KBM-7 (cell line): ENCODE measurements around the gene S100P.

Source experiments
- DNase-seq: peaks from one replicate; pipeline ENCODE4 v3.0.0-alpha.2; 2015
- in situ Hi-C: fragments of 300-500 bp; cut with MboI; formaldehyde crosslinking; loops from 2 replicates; pipeline ENCODE4 v1.14.3; 2020; ENCODE audit warnings: low sequenced_read_pairs, low pct_unique_long_range_greater_than_20kb, mixed read lengths

The S100P gene

DNA sequence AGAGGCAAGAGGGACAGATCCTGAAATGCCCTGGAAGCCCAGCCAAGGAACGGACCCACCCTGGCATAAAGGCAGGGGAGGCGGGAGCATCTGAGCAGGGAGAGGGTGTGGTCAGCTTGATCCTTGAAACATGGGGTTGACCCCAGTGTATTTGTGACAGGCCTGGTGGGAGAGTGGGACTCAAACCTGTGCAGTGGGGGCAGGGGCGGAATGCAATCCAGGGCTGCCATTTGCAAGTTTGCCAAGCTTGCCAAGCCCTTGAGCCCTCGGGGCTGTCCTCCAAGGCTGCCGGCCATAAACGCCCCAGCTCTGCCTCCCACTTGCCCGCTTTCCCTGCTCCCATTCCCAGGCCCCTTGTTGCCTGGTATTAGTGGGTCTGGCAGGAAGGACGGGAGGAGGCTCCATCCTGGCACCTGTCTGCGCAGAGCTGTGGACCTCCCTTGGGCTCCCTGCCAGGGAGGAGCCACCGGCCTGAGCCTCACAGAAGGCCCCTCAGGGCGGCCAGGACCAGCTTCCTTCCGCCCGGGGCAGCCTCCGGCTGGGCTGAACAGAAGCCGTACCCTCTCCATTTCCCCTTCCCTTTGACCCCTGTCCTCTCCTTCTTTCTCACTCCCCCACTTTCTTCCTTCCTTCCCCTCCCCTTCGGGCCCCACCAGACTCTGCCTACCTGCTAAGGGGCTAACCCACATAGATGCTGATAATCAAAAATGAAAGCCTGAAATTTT, 661 bp downstream of the S100P start:
- in situ Hi-C loops: no loop called here
- peak; percentile 54 for DNase-seq

DNA sequence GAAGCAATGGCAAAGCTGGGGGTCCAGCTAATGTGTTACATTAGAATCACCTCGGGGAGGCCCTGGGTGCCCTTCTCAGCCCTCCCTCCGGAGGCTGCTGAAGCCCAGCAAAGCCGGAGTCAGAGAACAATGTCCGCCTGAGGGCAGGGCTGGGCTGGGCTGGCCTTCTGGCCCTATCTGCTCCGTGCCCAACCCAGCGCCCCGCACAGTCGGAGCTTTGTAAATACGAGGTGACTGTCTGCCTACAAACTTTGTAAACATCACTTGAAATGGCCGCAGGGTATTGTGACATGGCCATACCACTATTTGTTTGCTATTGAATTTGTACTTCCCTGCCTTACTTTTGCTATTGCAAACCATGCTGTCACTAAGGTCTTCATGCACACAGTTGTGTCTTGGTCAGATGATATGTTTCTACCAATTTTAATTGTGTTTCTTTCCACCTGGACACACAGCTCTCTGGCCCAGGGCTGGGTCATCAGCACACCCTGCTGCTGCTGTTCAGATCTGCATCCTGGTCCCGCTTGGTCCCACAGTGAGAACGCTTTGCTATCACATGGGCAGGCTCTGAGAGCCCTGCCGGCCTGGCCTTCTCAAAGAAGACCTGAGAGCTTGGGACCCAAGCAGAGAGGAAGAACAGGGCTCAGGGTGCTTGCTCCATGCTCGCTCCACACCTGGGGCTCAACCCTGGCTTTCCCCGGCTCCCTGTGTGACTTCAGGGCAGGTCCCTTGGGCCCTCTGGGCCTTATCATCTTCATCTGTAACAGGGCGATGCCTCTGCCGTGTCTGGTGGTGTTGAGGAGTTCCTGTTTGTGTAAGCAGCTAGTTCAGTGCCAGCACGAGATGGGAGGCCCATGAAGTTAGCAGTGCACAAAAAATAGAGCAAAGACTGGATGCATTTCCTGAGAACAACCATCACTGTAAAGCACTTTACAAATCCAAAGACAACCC, 2.3 kb downstream of the S100P start:
- in situ Hi-C loops: no loop called here

DNA sequence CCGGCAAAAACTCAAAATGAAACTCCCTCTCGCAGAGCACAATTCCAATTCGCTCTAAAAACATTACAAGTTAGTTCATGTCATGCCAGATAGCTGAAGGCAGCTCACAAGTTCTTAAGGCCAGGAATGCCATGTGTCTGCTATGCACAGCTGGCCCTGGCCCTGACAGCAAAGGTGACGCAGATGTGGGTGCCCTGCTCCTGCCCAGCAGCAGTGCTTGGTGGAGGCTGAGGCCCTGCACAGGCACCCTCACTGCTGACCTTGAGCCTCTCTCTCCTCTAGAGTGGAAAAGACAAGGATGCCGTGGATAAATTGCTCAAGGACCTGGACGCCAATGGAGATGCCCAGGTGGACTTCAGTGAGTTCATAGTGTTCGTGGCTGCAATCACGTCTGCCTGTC, 2.9 kb downstream of the S100P start:
- in situ Hi-C loops: no loop called here
- DNase-seq: no peak

More for the DNA sequence above, 2.3 kb downstream of the S100P start:
- DNase-seq: peak; percentile 72

GRCh38 chr4:6697131-6697530, 3.5 kb downstream of the S100P start:
- in situ Hi-C loops: no loop called here
- no peak for DNase-seq

- no peak for DNase-seq
- in situ Hi-C loops: no loop called here
Measured at GRCh38 chr4:6699388-6699787, 5.7 kb downstream of the S100P start.

- in situ Hi-C loops: no loop called here
- DNase-seq: no peak
Measured at GRCh38 chr4:6699903-6700302, 6.2 kb downstream of the S100P start.

- DNase-seq: no peak
- in situ Hi-C loops: no loop called here
Measured at GRCh38 chr4:6701371-6701770, 7.7 kb downstream of the S100P start.

GRCh38 chr4:6702761-6703160, 9.1 kb downstream of the S100P start:
- in situ Hi-C loops: no loop called here
- no peak for DNase-seq

GRCh38 chr4:6703786-6704185, 10.1 kb downstream of the S100P start:
- no peak for DNase-seq
- in situ Hi-C loops: no loop called here

DNA sequence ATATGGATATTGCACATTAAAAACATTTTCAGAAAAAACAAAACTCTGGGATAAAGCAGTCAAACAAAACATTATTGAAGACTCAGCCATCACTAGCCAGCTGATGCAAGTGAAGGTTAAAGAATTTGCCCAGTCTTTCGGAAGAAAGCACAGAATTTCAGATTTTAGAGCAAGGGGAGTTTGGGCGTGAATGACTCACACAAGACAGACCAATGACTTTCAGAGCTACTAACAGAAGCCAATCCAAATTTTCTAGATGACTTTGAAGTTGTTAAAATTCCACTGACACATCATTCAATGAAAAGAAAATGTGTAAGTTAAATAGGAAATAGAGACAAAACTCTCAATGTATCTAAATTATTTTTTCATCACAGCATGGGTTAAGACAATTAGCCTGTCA, 12.0 kb downstream of the S100P start:
- in situ Hi-C loops: no loop called here
- no peak for DNase-seq

DNA sequence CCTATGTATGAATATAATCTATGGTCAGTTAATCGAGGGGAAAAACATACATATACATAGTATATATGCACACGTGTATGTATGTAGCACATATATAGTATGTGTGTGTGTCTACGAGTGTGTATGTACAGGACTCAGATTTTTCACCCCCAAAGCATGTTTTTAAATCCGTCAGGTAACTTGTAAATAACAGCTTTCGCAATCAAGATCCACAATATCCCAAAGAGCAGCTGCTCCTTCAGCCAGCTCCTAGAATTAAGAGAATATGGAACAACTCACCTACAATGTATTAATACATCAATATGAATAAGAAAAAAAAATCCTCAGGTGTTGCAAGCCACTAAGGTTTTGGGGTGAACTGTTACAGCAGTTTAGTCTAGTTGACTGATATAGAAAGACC, 12.5 kb downstream of the S100P start:
- no peak for DNase-seq
- in situ Hi-C loops: no loop called here

- in situ Hi-C loops: no loop called here
- DNase-seq: peak; percentile 97
Measured at GRCh38 chr4:6709230-6710114, 15.8 kb downstream of the S100P start, which contains the start of gene MRFAP1L1. MRFAP1L1 (minus strand) TSS chr4:6709865; CDS start chr4:6709629, 236 bp downstream.

- in situ Hi-C loops: no loop called here
- DNase-seq: no peak
Measured at GRCh38 chr4:6710282-6710681, 16.6 kb downstream of the S100P start.

DNA sequence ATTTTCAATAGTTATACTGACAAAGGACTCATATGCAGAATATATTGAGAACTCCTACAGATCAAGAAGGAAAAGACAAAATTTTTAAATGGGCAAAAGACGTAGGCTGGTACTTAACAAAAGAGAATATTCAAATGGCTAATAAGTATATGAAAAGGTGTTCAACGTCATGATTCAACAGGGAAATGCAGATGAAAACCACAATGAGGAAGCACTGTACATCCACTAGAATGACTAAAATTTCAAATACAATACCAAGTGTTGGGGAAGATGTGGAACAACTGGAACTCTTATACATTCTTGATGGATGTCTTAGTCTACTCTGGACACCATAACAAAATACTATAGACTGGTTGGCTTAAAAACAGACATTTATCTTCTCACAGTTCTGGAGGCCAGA, 17.3 kb downstream of the S100P start:
- DNase-seq: peak; percentile 44
- in situ Hi-C loops: no loop called here

DNA sequence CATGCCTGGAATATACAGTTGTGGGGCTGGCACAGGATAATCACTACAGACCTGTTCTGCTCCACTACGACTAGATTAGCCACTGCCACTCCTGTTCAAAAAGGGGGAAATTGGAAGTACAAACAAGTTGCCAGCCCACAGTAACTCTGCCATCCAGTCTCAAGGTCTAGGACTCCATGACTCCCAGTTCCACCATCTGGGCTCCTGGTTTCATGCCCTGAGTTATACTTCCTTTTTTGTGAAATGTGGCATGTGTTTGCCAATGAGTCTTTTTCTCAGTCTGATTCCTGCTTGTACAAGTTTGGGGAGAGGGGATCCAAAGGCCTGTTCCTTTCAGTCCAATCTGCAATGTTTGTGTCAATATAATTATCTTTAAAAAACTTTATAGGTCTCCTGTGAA, 21.3 kb downstream of the S100P start:
- in situ Hi-C loops: no loop called here
- peak; percentile 33 for DNase-seq

GRCh38 chr4:6715704-6716017, 22.0 kb downstream of the S100P start:
- DNase-seq: no peak
- in situ Hi-C loops: no loop called here

DNA sequence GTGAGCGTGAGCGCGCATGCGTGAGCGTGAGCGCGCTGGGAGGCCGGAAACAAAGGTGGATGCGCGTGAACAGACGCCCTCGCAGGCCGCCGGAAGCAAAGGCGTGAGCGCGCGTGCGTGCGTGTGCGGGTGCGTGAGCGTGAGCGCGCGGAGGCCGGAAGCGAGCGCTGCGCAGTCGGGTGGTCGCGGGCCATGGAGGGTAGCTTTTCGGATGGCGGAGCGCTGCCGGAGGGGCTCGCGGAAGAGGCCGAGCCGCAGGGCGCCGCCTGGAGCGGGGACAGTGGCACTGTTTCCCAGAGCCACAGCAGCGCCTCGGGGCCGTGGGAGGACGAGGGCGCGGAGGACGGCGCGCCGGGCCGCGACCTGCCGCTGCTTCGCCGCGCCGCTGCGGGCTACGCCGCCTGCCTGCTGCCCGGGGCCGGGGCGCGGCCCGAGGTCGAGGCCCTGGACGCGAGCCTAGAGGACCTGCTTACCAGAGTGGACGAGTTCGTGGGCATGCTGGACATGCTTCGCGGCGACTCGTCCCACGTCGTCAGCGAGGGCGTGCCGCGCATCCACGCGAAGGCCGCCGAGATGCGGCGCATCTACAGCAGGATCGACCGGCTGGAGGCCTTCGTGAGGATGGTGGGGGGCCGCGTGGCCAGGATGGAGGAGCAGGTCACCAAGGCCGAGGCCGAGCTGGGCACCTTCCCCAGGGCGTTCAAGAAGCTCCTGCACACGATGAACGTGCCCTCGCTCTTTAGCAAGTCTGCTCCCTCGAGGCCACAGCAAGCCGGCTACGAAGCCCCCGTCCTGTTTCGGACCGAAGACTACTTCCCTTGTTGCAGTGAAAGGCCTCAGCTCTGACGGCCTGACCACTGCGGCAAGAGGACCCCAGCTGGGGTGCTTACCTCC, 22.6 kb downstream of the S100P start, which contains the start of gene BLOC1S4:
Gene BLOC1S4, plus strand, starts transcription at position 157 of the 894 bp plus-strand sequence. Its CDS starts 36 bp downstream, at position 193.
- DNase-seq: peak; percentile 95
- in situ Hi-C loops: no loop called here

- DNase-seq: no peak
- in situ Hi-C loops: no loop called here
Measured at GRCh38 chr4:6716958-6717655, 23.4 kb downstream of the S100P start.
